GM23248 (cell line): ENCODE results near the gene ANKS3. TPM values are rescaled to one million over a fixed set of nuclear protein-coding genes. Genes with fewer than 3 reads are reported as not detected.

Experiments
- DNase-seq: peaks from one replicate; pipeline ENCODE4 v3.0.0-alpha.2; 2015
- H2AFZ ChIP-seq: fragments of 200-600 bp; sonication (generic); 2 replicates; pipeline ENCODE4 v1.6.1; 2016; ENCODE audit warnings: antibody characterized with exemption
- H3F3A ChIP-seq: fragments of 200-600 bp; sonication (generic); 2 replicates; pipeline ENCODE4 v1.6.1; 2016; ENCODE audit warnings: mild to moderate bottlenecking, antibody characterized with exemption, mixed run types; ENCODE audit not compliant: insufficient read depth
- H3K27ac ChIP-seq: fragments of 200-600 bp; sonication (generic); 2 replicates; pipeline ENCODE4 v1.5.1; 2016; ENCODE audit warnings: mild to moderate bottlenecking
- H3K27me3 ChIP-seq: fragments of 200-600 bp; sonication (generic); replicated peaks from 2 replicates; pipeline ENCODE4 v1.6.1; 2016; ENCODE audit warnings: mild to moderate bottlenecking; ENCODE audit not compliant: insufficient read depth
- H3K36me3 ChIP-seq: fragments of 200-600 bp; sonication (generic); 2 replicates; pipeline ENCODE4 v1.6.1; 2016; ENCODE audit warnings: low read depth, mild to moderate bottlenecking
- H3K4me1 ChIP-seq: fragments of 200-600 bp; sonication (generic); 2 replicates; pipeline ENCODE4 v1.6.1; 2016; ENCODE audit warnings: mild to moderate bottlenecking; ENCODE audit not compliant: insufficient read depth
- H3K4me2 ChIP-seq: fragments of 200-600 bp; sonication (generic); one replicate; pipeline ENCODE4 v1.6.1; 2016; ENCODE audit warnings: mild to moderate bottlenecking; ENCODE audit not compliant: unreplicated experiment
- H3K4me3 ChIP-seq: fragments of 200-600 bp; sonication (generic); 2 replicates; pipeline ENCODE4 v1.5.1; 2016; ENCODE audit warnings: mild to moderate bottlenecking
- H3K79me2 ChIP-seq: fragments of 200-600 bp; sonication (generic); 2 replicates; pipeline ENCODE4 v1.6.1; 2016; ENCODE audit warnings: mild to moderate bottlenecking; ENCODE audit not compliant: insufficient read depth
- H3K9ac ChIP-seq: fragments of 200-600 bp; sonication (generic); 2 replicates; pipeline ENCODE4 v1.6.1; 2016; ENCODE audit warnings: mild to moderate bottlenecking
- H3K9me2 ChIP-seq: fragments of 200-600 bp; sonication (generic); 2 replicates; pipeline ENCODE4 v1.6.1; 2016; ENCODE audit warnings: mixed run types, mild to moderate bottlenecking, moderate library complexity; ENCODE audit not compliant: insufficient read depth
- H3K9me3 ChIP-seq: fragments of 200-600 bp; sonication (generic); one replicate; pipeline ENCODE4 v1.6.1; 2017; ENCODE audit warnings: low read depth
- H4K20me1 ChIP-seq: fragments of 200-600 bp; sonication (generic); 2 replicates; pipeline ENCODE4 v1.6.0; 2016; ENCODE audit not compliant: insufficient read depth
- EZH2 ChIP-seq: fragments of 200-600 bp; sonication (generic); IDR thresholded peaks from 2 replicates; pipeline ENCODE4 v1.6.1; 2018; ENCODE audit warnings: antibody characterized with exemption, mild to moderate bottlenecking; ENCODE audit not compliant: insufficient read depth, poor library complexity, severe bottlenecking
- EZH2phosphoT487 ChIP-seq: fragments of 200-600 bp; sonication (generic); IDR thresholded peaks from 2 replicates; pipeline ENCODE4 v1.6.1; 2018; ENCODE audit warnings: antibody characterized with exemption, moderate library complexity, mild to moderate bottlenecking, low read depth; ENCODE audit not compliant: insufficient read depth
- WGBS, 2 experiments: methylation state at CpG; one replicate each; pipeline ENCODE4 v1.1.6; 2015 to 2017; ENCODE audit warnings: low lambda C conversion rate in 2 of 2, low coverage in 1 of 2; ENCODE audit errors: missing lambda C conversion rate in 2 of 2; 5-methylcytosine and 5-hydroxymethylcytosine counted together
- in situ Hi-C: fragments of 300-500 bp; cut with MboI; formaldehyde crosslinking; loops from 2 replicates; pipeline ENCODE4 v1.15.0; 2020
- polyA plus RNA-seq: library from polyadenylated mRNA; unstranded; fragments of >200 nt; fragmentation: Nextera tagmentation; extraction: Ambion mirVana; gene quantifications from 2 replicates; pipeline ENCODE4 v1.2.1, GENCODE V29; 2016
- total RNA-seq: library from RNA; depleted of rRNA; stranded (reverse); fragments of >200 nt; shearing (Covaris generic); gene quantifications from 2 replicates; pipeline ENCODE4 v1.2.3, GENCODE V29; 2014

Gene ANKS3
- total and polyA plus RNA-seq, 2 experiments from 2014 or later: 12.8 to 20.0 TPM

DNA sequence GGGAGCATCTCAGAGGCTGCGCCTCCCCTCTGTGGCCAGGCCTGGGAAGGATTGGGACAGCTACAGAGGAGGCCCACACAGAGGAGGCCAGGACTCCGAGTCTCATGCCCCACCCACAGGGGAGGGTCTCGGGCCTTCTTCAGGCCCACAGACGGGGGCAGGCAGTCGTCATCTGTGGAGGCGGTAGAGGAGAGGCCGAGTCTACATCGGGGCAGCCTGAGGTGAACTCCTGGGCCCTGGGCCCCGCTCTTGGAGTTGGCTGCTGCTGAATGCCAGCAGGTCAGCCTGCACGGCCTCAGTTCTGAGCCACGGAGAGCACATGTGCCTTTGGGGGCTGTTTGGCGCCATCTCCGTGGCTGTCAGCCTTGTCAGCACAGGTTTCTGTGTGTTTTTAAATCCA is 48.8 kb downstream of the ANKS3 start:
- no peak for DNase-seq
- Histone ChIP-seq H3K4me1 (no peaks in the 10 kb centered on the region), H3K4me2 (no peak overlapping the region), H3K9ac (no peak overlapping the region), H3K9me3 (no peaks in the 10 kb centered on the region), H4K20me1 (no peaks in the 10 kb centered on the region), H3K36me3 (no peaks in the 10 kb centered on the region; the same call in 1 of the 2 replicates), H2AFZ (no peak overlapping the region), H3K9me2 (no peaks in the 10 kb centered on the region), H3K79me2 (no peaks in the 10 kb centered on the region), H3K4me3 (no peak overlapping the region), H3K27ac (no peak overlapping the region), H3K27me3 (no peaks in the 10 kb centered on the region), H3F3A (no peaks in the 10 kb centered on the region)
- in situ Hi-C loops: no loop called here
- TF ChIP-seq EZH2phosphoT487 (no peak), EZH2 (no peak)
- WGBS, 2 experiments: 95 to 98% methylated on average over 13 of the region's 13 CpGs

DNA sequence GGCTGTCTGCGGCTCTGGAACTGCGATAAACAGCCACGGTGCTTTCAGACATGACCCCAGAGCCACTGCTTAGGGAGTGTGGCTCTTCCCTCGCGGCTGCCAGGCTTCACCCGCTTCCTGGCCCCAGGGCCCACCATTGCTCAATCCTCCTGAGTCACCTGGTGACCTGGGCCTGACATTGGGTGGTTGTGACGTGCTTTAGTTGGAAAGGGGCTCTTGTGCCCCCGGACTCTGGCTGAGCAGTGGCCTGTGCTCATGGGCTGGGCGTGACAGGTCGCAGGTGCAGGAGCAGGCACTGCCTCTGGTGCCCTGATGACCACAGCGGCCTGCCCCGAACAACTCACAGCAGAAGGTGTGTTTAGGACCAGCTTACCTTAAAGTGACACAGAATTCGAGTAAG is 49.3 kb downstream of the ANKS3 start:
- Histone ChIP-seq H3K27me3 (no peaks in the 10 kb centered on the region), H2AFZ (no peak overlapping the region), H3K4me2 (no peak overlapping the region), H3K4me1 (no peaks in the 10 kb centered on the region), H3K9me3 (no peaks in the 10 kb centered on the region), H3K79me2 (no peaks in the 10 kb centered on the region), H3K27ac (no peak overlapping the region), H3K9me2 (no peaks in the 10 kb centered on the region), H3K4me3 (no peak overlapping the region), H3K9ac (no peak overlapping the region), H3F3A (no peaks in the 10 kb centered on the region), H4K20me1 (no peaks in the 10 kb centered on the region), H3K36me3 (no peaks in the 10 kb centered on the region; the same call in 1 of the 2 replicates)
- 96% methylated on average over 13 of the region's 13 CpGs for WGBS, 2 experiments
- in situ Hi-C loops: no loop called here
- no peak for DNase-seq
- TF ChIP-seq EZH2 (no peak), EZH2phosphoT487 (no peak)

DNA sequence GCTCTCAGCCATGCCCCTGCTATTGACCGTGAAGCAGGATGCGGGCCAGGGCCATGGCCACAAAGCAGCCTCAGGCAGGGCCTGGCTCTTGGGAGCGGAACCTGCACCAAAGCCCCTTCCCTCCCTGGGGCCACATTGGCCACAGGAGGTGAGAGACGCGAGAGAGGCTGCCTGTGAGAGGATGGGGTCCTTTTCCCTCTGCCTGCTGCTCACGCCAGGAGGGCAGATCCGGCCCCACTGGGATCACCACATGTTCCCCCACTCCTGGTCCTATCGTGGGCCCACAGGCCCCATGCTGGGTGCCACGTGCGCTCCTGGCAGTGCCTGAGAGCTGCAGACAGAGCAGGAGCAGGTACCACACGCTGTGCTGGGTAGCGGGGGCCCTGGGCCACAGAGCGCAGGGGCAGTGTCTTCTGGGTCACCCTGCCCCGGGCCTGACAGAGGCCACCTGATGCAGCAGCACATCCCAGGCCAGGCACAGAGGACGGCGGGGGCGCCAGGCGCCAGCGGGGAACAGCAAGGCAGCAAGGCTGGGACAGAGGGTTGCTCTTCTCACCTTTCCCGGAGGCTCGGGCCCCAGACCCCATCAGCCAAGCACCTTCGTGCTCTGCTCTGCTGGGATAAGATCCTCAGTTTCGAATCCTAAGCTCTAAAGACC is 49.9 kb downstream of the ANKS3 start:
- Histone ChIP-seq H3K4me2 (no peak overlapping the region), H3K9ac (no peak overlapping the region), H3F3A (no peaks in the 10 kb centered on the region), H3K27ac (no peak overlapping the region), H3K36me3 (no peaks in the 10 kb centered on the region; the same call in 1 of the 2 replicates), H3K4me3 (no peak overlapping the region), H2AFZ (no peak overlapping the region), H3K4me1 (no peaks in the 10 kb centered on the region), H3K9me2 (no peaks in the 10 kb centered on the region), H3K79me2 (no peaks in the 10 kb centered on the region), H4K20me1 (no peaks in the 10 kb centered on the region), H3K9me3 (no peaks in the 10 kb centered on the region), H3K27me3 (no peaks in the 10 kb centered on the region)
- no peak for TF ChIP-seq EZH2phosphoT487
- TF ChIP-seq EZH2: no peak
- WGBS, 2 experiments: 92 to 94% methylated on average over 23 of the region's 23 CpGs
- no peak for DNase-seq
- in situ Hi-C loops: no loop called here

DNA sequence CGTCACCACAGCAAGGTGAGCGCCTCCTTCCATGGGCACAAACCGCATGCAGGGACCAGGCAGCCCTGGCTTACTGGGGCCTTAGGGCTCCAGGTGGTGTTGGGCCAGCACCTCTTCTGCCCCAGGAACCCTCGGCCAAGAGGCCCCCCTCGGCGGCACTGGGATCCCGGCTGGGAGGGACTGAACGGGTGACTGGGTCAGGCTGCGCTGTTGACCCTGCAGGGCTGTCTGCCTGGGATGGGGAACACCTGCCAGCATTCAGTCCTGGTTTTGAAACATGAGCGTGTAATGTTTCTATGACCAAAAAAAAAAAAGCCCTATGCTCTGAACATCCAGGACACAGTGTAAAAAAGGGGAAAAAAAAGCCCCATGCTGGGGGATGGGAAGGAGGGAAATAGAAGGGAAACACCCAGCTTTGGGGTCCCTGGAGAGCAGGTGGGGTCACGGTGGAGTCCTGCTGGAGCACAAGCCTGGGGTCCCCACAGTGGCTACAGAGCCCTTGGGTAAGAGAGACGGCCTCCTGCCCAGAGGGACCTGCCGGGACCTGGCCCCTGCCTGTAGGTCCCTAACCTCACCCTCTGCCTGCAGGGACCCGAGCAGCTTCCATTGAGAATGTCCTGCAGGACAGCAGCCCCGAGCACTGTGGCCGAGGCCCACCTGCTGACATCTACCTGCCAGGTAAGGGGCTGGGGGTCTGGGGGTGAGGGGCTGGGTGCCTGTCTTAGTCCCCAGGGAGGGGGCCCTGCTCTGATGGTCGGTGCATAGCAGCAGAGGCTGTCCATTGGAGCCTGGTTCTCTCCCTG is 50.6 kb downstream of the ANKS3 start:
- H3K9ac ChIP-seq: no peak overlapping the region
- in situ Hi-C loops: no loop called here
- no peaks in the 10 kb centered on the region for H3K9me3 ChIP-seq
- 93% methylated on average over 17 of the region's 17 CpGs for WGBS, 2 experiments
- no peaks in the 10 kb centered on the region for H3K4me1 ChIP-seq
- H3F3A ChIP-seq: no peaks in the 10 kb centered on the region
- no peaks in the 10 kb centered on the region for H3K27me3 ChIP-seq
- H3K4me3 ChIP-seq: no peak overlapping the region
- H3K9me2 ChIP-seq: no peaks in the 10 kb centered on the region
- no peaks in the 10 kb centered on the region for H4K20me1 ChIP-seq
- DNase-seq: no peak
- no peaks in the 10 kb centered on the region for H3K79me2 ChIP-seq
- H3K36me3 ChIP-seq: no peaks in the 10 kb centered on the region; the same call in 1 of the 2 replicates
- TF ChIP-seq EZH2phosphoT487: no peak
- TF ChIP-seq EZH2: no peak
- H3K27ac ChIP-seq: no peak overlapping the region
- H2AFZ ChIP-seq: no peak overlapping the region
- no peak overlapping the region for H3K4me2 ChIP-seq
